Endothelial cell (in vitro differentiated cells): Measurements from ENCODE around the gene GNAQ. TPM values are rescaled to one million over a fixed set of nuclear protein-coding genes. Genes with fewer than 3 reads are reported as not detected.
A peak's percentile ranks its signal among the peaks of the same experiment; 100 is the strongest.

ENCODE experiments used
- DNase-seq: peaks from one replicate; pipeline ENCODE4 v3.0.0; 2021; ENCODE audit warnings: low spot score
- H3K27ac Mint-ChIP-seq: one replicate; pipeline ENCODE4 v1.8.0; 2021; ENCODE audit warnings: mixed read lengths, inconsistent platforms; ENCODE audit not compliant: unreplicated experiment
- H3K27me3 Mint-ChIP-seq: one replicate; pipeline ENCODE4 v1.8.0; 2021; ENCODE audit warnings: mild to moderate bottlenecking, moderate library complexity, mixed read lengths, inconsistent platforms; ENCODE audit not compliant: unreplicated experiment
- H3K36me3 Mint-ChIP-seq: one replicate; pipeline ENCODE4 v1.8.0; 2021; ENCODE audit warnings: mild to moderate bottlenecking, low read depth, mixed read lengths, inconsistent platforms; ENCODE audit not compliant: unreplicated experiment
- H3K4me1 Mint-ChIP-seq: one replicate; pipeline ENCODE4 v1.8.0; 2021; ENCODE audit warnings: mild to moderate bottlenecking, mixed read lengths, inconsistent platforms; ENCODE audit not compliant: unreplicated experiment
- H3K4me3 Mint-ChIP-seq: one replicate; pipeline ENCODE4 v1.8.0; 2021; ENCODE audit warnings: mild to moderate bottlenecking, mixed read lengths, inconsistent platforms; ENCODE audit not compliant: unreplicated experiment
- H3K9me3 Mint-ChIP-seq: one replicate; pipeline ENCODE4 v1.8.0; 2021; ENCODE audit warnings: mixed read lengths, inconsistent platforms; ENCODE audit not compliant: unreplicated experiment
- CTCF ChIP-seq: fragments of 200-600 bp; sonication (generic); IDR thresholded peaks from one replicate; pipeline ENCODE4 v1.5.0; 2021; ENCODE audit warnings: antibody characterized with exemption; ENCODE audit not compliant: unreplicated experiment
- total RNA-seq: library from RNA; stranded (reverse); fragmentation: NEBNext Ultra II Directional; extraction: Animal tissue kit (Norgen Biotek cat#: 25700); gene quantifications from one replicate; pipeline ENCODE4 v1.2.1, GENCODE V29; 2021; ENCODE audit not compliant: unreplicated experiment

GNAQ gene
- total RNA-seq, 1 donor from 2014 or later: 94.6 TPM

- H3K27me3 Mint-ChIP-seq: peaks cover 5% of the 10 kb centered on the region
- peaks cover 15% of the 10 kb centered on the region for H3K36me3 Mint-ChIP-seq
- H3K4me1 Mint-ChIP-seq: peaks cover 44% of the 10 kb centered on the region
- no peak overlapping the region for H3K4me3 Mint-ChIP-seq
- TF ChIP-seq CTCF: no peak
- no peaks in the 10 kb centered on the region for H3K9me3 Mint-ChIP-seq
- no peak overlapping the region for H3K27ac Mint-ChIP-seq
- DNase-seq: no peak
Measured at GRCh38 chr9:77773381-77773780, 258.2 kb downstream of the GNAQ start.

GRCh38 chr9:77772646-77773045 is 259.0 kb downstream of the GNAQ start:
- H3K36me3 Mint-ChIP-seq: peaks cover 10% of the 10 kb centered on the region
- H3K4me3 Mint-ChIP-seq: no peak overlapping the region
- H3K27ac Mint-ChIP-seq: peak overlapping the region; percentile 9
- TF ChIP-seq CTCF: no peak
- H3K27me3 Mint-ChIP-seq: peaks cover 6% of the 10 kb centered on the region
- peaks cover 48% of the 10 kb centered on the region for H3K4me1 Mint-ChIP-seq
- no peaks in the 10 kb centered on the region for H3K9me3 Mint-ChIP-seq
- DNase-seq: no peak

GRCh38 chr9:77771171-77771570 is 260.4 kb downstream of the GNAQ start:
- no peak overlapping the region for H3K27ac Mint-ChIP-seq
- H3K36me3 Mint-ChIP-seq: peaks cover 2% of the 10 kb centered on the region
- DNase-seq: no peak

GRCh38 chr9:77770340-77770739 is 261.3 kb downstream of the GNAQ start:
- H3K27ac Mint-ChIP-seq: peak overlapping the region; percentile 68
- H3K36me3 Mint-ChIP-seq: peaks cover 7% of the 10 kb centered on the region
- H3K4me3 Mint-ChIP-seq: no peak overlapping the region
- H3K27me3 Mint-ChIP-seq: peaks cover 8% of the 10 kb centered on the region
- peaks cover 50% of the 10 kb centered on the region for H3K4me1 Mint-ChIP-seq
- no peak for TF ChIP-seq CTCF
- no peak for DNase-seq
- H3K9me3 Mint-ChIP-seq: no peaks in the 10 kb centered on the region

More at GRCh38 chr9:77771171-77771570, 260.4 kb downstream of the GNAQ start:
- peaks cover 8% of the 10 kb centered on the region for H3K27me3 Mint-ChIP-seq
- no peak for TF ChIP-seq CTCF
- no peaks in the 10 kb centered on the region for H3K9me3 Mint-ChIP-seq
- no peak overlapping the region for H3K4me3 Mint-ChIP-seq
- peaks cover 50% of the 10 kb centered on the region for H3K4me1 Mint-ChIP-seq

GRCh38 chr9:77769246-77769645 is 262.4 kb downstream of the GNAQ start:
- no peak for DNase-seq

More at GRCh38 chr9:77769246-77769645, 262.4 kb downstream of the GNAQ start:
- TF ChIP-seq CTCF: no peak
- Mint-ChIP-seq H3K4me3 (no peak overlapping the region), H3K9me3 (no peaks in the 10 kb centered on the region), H3K27me3 (peaks cover 10% of the 10 kb centered on the region), H3K36me3 (peaks cover 13% of the 10 kb centered on the region), H3K27ac (peak overlapping the region; percentile 87), H3K4me1 (peaks cover 50% of the 10 kb centered on the region)
